HG02840 (cell line): ENCODE data around the gene OSBPL1A.

Experiments
- ATAC-seq: cut with Tn5 transposase; IDR thresholded peaks from one replicate; pipeline ENCODE4 v1.9.1; 2021; ENCODE audit warnings: mild to moderate bottlenecking, moderate library complexity, moderate number of reproducible peaks; ENCODE audit not compliant: unreplicated experiment, low FRiP score

OSBPL1A gene

DNA sequence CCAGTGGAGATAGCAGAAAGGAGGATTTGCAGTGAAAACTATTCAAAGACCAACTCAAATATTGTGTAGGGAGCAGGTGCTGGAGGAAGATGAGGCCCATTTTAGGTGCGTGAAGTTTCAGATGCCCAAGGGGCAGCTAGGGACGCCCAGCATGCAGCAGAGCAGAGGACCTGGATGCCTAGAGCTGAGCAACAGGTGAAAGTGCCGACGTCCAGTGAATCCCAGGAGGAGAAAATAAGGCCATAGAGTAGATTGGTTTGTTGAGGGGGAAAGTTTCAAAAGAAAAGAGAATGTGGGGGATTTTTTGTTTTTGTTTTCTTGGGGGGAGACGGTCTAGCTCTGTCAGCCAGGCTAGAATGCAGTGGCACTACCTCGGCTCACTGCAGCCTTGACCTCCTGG, 53.1 kb downstream of the OSBPL1A start:
- no peak for ATAC-seq

DNA sequence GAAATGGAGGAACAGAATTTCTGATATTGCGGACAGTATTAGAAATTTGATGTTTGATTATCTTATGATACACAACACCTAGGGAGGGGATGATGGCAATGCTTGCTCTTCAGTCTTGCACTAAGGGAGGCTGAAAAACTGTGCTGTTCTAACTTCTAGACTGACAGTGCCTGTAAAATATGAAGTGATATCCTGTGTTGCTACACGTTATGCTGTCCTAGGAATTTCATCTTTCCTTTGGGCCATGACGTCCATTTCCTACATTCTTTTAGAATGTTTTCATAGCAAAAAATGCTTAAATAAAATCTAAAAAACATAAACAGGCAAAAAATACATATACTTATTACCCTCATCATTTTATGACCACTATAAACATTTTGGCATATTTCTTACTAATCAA, 55.3 kb downstream of the OSBPL1A start:
- ATAC-seq: no peak

- ATAC-seq: no peak
Measured at GRCh38 chr18:24341361-24341760, 56.3 kb downstream of the OSBPL1A start.

GRCh38 chr18:24333084-24333483, 64.5 kb downstream of the OSBPL1A start:
- ATAC-seq: no peak

- no peak for ATAC-seq
Measured at GRCh38 chr18:24326211-24326610, 71.4 kb downstream of the OSBPL1A start.

- no peak for ATAC-seq
Measured at GRCh38 chr18:24322584-24323136, 75.0 kb downstream of the OSBPL1A start.

DNA sequence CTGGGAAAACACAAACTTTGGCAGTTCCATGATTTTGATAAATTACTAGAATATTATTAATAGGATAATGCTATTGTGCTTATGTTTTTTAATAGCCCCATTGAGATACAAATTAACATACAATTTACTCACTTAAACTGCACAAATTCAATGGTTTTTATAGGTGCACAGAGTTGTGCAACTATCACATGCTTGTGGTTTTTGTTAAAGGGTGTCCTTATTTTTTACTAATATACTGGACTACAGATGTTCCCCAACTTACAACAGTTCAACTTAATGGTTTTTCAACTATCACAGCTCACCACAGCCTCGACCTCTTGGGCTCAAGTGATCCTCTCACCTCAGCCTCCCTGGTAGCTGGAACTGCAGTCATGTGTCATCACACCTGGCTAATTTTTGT, 76.6 kb downstream of the OSBPL1A start:
- ATAC-seq: no peak

DNA sequence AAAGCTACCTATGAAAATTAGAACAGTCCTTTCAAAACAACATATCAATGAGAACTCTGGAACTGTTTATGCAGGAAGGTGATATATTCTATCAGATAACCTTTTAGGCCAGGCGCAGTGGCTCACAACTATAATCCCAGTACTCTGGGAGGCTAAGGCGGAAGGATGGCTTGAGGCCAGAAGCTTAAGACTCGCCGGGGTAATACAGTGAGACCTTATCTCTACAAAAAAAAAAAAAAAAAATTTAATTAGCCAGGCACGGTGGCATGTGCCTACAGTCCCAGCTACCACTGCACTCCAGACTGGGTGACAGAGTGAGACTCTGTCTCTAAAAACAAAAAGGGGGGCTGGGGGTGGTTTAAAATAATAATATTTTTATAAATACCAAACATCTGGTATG, 77.9 kb downstream of the OSBPL1A start:
- ATAC-seq: no peak

DNA sequence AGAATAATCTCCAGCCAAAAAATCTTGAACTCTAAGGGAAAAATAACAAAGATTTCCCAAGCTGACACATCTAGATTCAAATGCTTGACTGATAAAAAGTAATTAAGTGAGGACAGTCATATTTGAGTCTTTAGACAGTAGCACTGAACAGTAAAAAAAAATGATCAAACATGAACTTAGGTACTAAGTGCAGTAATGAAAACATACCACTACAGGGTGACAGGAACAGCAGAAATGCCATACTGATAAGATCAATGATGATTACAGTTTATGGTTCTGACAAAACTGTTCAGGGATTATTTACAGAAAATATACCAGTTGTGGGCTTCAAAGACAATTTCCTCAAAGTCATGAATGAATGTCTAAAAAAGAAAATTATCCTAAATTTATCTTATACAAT, 80.3 kb downstream of the OSBPL1A start:
- ATAC-seq: no peak

DNA sequence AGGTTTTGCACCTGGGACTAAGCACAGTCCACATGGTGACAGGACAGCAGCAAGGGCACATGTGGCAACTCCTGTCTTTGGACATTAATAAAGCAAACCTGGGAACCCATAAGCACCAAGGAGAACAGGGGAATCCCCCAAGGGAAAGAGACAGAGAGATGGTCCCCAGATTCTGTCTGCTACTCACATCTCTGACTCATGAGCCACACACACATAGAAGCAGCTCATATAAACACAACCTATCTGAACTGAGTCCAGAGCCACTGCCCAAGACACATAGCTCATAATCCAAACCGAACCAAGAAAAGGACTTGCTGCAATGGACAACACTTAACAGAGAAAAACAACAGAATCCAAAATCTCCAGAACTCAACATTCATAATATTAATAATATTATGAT, 82.5 kb downstream of the OSBPL1A start:
- no peak for ATAC-seq

DNA sequence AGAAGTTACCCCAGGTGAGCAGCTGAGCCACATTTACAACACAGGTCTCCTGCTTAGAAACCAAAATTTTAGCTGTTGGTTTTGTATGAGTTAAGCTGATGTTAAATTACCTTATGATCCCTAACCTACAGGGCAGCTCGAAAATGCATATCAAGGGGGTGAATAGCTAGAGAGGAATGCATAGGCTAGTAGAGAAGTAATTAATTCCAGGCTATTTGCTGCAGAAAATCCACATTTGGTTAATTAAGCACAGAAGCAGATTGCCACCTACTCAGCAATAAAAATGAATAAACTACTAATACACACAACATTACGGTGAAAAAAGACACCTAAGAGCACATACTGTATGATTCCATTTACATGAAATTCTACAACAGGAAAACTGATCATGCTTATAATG, 91.4 kb downstream of the OSBPL1A start:
- ATAC-seq: no peak

- no peak for ATAC-seq
Measured at GRCh38 chr18:24300703-24301102, 96.9 kb downstream of the OSBPL1A start.

- ATAC-seq: no peak
Measured at GRCh38 chr18:24296276-24296675, 101.3 kb downstream of the OSBPL1A start.

GRCh38 chr18:24293254-24293653, 104.4 kb downstream of the OSBPL1A start:
- ATAC-seq: no peak

GRCh38 chr18:24278591-24278990, 119.0 kb downstream of the OSBPL1A start:
- ATAC-seq: no peak

DNA sequence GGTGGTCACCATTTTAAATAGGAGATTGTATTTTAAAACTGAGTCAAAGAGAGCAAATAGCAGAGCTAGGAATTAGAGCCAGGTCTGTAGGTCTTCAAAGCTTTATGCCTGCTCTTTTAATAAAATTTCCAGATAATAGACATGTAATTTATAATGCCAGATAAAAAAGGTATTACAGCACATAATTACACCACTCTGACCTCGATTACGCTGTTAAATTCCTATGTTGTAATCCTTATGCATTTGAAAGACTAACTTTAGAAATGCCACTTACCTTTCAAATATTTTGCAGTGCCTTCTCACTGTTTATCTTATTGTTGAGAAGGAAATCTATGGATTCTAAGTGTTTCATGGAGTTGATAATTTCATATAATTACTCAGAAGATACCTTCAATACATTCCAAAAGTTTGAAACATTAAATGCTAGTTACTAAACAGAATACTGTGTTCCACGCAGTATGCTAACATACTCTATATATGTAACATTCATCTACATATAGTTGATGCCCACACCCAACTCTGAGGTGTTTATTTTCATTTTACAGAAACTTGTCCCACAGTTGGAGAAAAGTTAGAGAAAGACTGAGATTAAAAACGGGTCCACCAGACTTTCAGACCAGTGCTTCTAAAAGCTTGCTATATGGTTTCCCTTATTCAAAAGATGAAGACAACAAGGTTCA, 120.0 kb downstream of the OSBPL1A start:
- ATAC-seq: no peak

DNA sequence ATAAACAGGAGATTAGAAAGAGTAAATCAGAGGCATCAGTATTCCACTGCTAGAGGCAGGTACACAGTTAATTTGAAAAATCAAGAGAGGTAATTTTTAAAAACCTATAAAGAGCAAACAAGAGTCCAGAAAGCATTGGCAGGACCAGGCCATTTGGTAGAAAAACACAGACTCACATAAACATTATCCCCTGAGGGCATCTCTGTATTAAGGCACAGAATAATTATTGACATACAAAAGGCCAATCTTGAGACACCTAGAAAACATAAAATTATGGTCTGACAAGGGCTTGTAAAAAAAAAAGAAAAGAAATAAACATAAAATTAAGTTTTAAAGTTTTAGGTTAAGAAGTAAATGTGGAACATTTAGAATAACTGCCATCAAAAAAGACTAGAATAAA, 120.6 kb downstream of the OSBPL1A start:
- no peak for ATAC-seq

GRCh38 chr18:24274837-24275236, 122.8 kb downstream of the OSBPL1A start:
- no peak for ATAC-seq

- ATAC-seq: no peak
Measured at GRCh38 chr18:24273596-24273995, 124.0 kb downstream of the OSBPL1A start.

- ATAC-seq: no peak
Measured at GRCh38 chr18:24272229-24272525, 125.4 kb downstream of the OSBPL1A start.

DNA sequence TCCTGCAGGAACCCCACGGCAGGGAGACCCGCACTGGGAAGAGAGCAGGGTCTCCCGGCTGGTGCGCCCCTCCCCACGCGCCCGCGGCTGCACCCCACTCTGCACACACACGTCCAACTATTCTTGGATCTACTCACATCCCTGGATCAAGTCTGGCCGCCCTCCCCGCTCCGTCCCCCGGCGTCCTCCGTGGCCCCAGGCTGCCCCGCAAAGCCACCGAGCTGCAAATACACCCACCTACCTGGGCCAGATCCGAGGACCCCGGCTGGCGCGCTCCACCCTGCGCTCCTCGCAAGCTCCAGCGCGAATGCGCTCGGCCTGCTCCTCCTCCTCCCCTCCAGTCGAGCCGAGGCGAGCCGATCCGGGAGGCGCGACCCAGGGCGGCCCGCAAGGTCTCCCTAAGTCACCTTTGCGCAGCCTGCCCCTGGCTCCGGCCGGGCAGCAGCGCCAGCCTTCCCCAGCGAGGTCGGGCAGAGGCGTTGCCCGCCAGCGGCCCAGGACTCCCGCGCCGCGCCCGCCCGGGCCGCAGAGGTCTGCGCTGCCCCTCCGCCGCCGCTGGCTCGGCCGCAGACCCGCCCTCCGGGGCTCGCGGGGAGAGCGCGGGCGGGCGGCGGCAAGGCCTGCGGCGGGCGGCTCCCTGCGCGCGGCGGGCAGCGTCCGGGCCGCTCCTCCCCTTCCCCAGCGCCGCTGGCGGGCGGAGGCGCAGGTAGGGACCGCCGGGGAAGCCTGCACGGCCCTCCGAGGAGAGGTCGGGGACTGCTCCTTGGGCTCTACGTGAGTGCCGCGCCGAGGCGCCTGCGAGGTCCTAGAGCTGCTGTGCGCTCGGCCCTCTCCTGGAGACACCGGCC, 126.0 kb downstream of the OSBPL1A start:
- ATAC-seq: no peak

DNA sequence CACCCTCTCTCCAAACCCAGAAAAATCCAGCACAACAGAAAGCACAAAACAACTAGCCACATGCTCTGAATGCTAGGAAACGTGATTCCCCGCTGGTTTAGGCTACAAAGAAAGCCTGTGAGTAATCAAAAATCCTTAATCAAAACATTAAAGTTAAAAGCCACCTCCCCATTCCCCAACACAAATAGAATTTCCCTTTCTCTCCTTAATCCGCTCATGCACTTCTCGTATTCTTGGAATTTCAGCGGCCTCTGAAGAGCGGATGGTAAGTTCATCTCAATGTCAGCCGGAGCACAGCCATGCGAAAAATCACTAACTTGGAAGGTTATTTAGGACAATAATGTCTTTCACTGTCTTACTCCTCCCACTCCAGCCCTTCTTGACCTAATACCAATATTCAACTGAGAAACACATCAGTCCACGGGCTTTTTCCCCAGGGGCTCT, 126.7 kb downstream of the OSBPL1A start:
- no peak for ATAC-seq
